GM12874 (cell line): ENCODE data around the gene DMKN.

Source experiments
- TF ChIP-seq, protein P1 (sequence below): IDR thresholded peaks from 2 replicates; pipeline ENCODE4 v1.5.1; 2011; ENCODE audit warnings: low read depth, mild to moderate bottlenecking, control low read depth, low read length, moderate library complexity; ENCODE audit not compliant: insufficient read depth

The DMKN gene

DNA sequence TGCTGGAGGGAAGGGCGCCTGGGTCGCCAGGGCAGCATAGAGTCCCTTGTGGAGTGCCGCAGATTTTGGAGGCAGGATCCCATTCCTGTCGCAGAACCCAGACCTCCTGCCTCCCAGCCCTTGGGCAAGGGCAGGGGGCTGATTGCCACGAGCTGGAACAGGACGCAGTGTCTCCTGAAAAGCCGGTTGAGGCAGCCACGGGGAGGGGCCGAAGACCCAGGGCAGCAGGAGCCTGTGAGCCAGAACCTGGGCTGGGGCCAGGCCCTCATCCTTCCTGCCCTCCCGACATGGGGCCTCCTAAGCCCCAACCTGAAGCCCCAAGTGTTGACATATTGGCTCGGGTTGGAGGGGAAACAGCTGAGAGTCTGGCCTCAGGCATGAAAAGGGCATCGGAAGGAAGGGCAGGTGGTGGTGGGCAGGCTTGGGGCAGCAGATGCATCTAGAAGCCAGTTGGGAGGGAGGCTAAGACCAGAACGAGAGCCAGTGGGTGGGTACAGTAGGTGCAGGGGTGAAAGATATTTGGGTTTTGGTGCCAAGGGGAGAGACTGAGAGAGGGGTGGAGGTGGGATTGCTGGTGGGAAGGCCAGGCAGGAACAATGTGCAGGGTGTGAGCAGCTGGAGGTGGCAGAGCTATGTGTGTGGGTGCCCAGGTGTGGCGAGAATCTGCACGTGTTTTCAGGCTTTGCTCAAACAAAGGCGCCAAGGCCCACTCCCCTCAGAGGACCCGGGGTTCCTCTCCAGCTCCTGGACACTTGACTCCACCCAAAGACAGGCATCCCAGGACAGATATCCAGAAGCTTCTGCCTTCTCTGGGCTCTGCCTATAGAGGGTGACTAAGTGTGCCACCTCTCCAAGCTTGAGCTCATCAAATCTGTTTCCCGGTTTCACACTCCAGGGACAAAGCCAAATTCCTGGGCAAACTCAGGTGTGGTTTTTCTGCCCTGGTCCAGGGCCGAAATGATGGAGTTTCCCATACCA is 16.1 kb upstream of the DMKN start:
- TF ChIP-seq, protein P1, sequence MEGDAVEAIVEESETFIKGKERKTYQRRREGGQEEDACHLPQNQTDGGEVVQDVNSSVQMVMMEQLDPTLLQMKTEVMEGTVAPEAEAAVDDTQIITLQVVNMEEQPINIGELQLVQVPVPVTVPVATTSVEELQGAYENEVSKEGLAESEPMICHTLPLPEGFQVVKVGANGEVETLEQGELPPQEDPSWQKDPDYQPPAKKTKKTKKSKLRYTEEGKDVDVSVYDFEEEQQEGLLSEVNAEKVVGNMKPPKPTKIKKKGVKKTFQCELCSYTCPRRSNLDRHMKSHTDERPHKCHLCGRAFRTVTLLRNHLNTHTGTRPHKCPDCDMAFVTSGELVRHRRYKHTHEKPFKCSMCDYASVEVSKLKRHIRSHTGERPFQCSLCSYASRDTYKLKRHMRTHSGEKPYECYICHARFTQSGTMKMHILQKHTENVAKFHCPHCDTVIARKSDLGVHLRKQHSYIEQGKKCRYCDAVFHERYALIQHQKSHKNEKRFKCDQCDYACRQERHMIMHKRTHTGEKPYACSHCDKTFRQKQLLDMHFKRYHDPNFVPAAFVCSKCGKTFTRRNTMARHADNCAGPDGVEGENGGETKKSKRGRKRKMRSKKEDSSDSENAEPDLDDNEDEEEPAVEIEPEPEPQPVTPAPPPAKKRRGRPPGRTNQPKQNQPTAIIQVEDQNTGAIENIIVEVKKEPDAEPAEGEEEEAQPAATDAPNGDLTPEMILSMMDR, result no peak

DNA sequence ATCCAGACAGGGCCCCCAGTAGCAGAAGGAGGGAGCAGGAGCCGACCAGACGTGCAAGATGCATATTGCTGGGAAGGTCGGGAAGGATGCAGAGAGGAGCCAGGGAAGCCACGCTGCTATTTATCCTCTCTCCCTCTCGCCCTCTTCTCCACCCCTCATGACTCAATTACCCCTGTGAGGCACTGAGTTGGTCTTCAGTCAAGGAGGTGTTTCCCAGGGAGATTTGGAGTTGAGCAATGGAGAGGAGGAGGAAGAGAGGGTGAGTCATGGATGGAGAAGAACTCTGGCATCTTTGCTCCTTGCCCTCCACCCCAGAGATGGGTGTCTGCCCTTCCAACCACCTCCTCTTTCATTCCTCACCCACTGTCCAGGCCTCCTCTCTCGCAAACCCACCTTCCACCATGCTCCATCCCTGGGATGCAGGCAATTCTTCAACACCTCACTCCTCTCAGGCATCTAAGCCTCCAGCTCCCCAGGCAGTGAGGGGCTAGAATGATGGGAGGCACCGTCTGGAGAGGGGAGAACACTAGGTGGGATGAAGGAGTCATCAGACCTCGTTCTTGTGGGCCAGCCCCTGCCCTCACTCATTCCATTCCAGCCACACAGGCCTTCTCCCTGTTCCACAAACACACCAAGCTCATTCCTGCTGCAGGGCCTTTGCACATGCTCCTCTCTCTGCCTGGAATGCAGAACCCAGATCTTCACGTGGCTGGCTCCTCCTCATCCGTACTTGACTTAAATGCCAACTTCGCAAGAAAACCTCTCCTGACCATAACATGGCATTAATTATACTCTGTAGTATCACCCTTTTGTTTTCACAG is 15.0 kb upstream of the DMKN start, which contains the start of gene SBSN:
SBSN (minus strand) TSS at position 94 of the 821 bp plus-strand sequence; CDS start at position 64, 30 bp downstream.
- TF ChIP-seq, protein P1, result no peak

DNA sequence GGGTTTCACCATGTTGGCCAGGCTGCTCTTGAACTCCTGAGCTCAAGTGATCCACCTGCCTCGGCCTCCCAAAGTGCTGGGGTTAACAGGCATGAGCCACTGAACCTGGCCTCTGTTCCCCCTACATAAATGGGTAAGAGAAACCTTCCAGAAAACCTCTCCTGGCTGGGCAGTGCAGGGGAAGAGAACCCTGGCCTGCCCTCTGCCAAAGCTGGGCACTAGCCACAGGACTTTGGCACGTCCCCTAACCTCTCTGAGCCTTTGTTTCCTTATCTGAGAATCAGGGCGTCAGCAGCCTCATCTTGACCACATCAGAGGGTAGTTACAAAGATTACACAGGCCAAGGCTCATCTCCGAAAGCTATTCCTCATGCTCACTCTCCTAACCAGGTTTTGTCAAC is 12.4 kb upstream of the DMKN start:
- TF ChIP-seq, protein P1, result no peak

DNA sequence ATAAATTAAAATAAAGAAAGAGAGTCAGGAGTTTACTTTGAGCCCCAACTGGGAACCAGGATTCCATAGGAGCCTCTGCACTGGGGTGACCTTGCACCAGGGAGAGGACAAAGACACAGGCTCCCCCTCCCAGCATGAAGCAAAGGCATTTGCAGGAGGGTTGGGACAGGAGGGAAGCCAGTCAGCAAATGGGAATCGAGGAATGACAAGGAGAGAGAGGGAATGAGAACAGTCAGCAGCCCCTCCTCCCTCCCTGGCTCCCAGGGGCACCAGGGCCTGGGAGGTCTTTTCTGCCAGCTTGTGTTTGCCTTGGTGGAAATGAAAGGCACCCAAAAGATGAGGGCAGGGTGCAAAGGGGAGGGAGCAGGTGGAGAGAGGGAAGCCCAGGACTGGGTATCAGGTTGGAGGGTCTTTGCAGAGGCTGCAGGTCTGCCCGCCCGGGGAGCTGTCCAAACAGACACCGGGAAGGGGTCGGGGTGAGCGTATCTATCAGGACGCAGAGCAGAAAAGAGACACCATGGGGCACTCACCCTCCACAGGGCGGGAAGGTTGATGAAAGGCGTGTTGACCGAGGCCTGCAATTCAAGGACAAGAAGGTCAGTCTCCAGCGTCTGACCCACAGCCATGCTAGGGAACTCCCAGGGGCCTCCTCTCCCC is 10.9 kb upstream of the DMKN start:
- TF ChIP-seq, protein P1, result no peak

DNA sequence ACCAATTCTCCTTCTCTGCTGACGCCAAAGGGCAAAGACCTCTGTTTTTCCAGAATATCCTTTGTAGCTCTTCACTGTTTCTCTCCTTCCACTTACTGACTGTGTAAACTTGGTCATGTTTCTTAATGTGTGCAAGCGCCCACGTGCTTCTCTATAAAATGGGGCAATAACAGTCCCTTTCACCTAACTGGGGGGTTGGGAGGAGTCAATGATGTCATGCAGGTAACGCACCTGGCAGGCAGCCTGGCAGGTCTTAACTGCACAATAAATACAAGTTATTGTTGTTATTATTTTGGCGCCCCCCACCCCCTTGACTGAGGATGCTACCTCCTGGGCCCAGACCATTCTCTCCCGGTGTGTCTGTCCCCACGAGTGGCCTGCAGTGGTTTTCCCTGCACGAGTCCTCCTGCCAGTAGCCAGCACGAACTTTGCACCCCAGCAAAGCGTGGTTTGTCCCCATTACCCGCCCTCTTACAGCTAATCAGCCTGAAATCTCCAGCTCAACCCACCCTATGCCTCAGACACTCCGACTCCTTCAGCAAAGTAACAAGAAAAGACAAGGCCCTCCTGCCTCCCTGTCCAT is 9.4 kb upstream of the DMKN start:
- TF ChIP-seq, protein P1, result no peak

DNA sequence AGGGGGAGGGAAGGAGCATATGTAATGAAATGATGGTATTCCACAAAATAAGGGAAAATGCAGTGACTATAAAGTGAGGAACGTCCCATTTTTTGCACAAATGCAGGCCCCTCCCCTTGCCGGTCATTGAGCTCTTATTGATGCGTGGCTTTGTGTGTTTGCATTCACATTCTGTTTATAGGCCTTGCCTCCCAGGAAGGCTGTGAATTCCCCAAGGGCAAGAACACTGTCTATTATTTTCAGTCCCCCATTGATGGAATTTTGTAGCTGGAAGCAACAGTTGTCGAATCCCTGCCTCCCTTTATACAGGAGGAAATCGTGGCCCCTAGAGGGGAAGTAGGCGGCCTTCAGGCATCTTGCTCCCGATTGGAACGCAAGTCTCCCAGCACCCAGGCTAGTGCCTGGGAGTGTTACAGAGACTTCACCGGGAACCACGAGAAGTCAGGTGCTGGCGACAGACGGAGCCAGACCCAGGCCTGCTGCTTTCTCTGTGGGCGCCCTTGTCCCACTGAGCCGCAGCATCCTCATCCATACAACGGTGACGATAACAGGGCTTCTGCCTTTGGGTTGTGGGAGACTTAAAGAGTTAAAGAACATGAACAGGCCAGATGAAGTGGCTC is 7.8 kb upstream of the DMKN start:
- TF ChIP-seq, protein P1, result no peak
